Immature natural killer cell (primary cell): ENCODE data around the gene TCEA3. TPM values are rescaled to one million over a fixed set of nuclear protein-coding genes. Genes with fewer than 3 reads are reported as not detected.

Experiments
- DNase-seq, 3 donors: peaks; one replicate each; pipeline ENCODE4 v3.0.0; 2022; ENCODE audit warnings: mixed read lengths in 1 of 3
- H3K27ac Mint-ChIP-seq, 6 donors: one replicate each; pipeline ENCODE4 v1.8.0; 2020; ENCODE audit warnings: mixed read lengths in 6 of 6, mild to moderate bottlenecking in 5 of 6, inconsistent platforms in 4 of 6, moderate library complexity in 3 of 6
- H3K27me3 Mint-ChIP-seq, 3 donors: one replicate each; pipeline ENCODE4 v1.8.0; 2020 to 2021; ENCODE audit warnings: low read depth in 3 of 3, mild to moderate bottlenecking in 3 of 3, mixed read lengths in 3 of 3, moderate library complexity in 3 of 3, inconsistent platforms in 1 of 3
- H3K36me3 Mint-ChIP-seq, 3 donors: one replicate each; pipeline ENCODE4 v1.8.0; 2020; ENCODE audit warnings: mixed read lengths in 3 of 3, inconsistent platforms in 2 of 3, mild to moderate bottlenecking in 2 of 3
- H3K4me1 Mint-ChIP-seq, 2 donors: one replicate each; pipeline ENCODE4 v1.8.0; 2020; ENCODE audit warnings: inconsistent platforms in 2 of 2, mild to moderate bottlenecking in 2 of 2, mixed read lengths in 2 of 2, moderate library complexity in 1 of 2
- H3K4me3 Mint-ChIP-seq, 5 donors: one replicate each; pipeline ENCODE4 v1.8.0; 2020; ENCODE audit warnings: mild to moderate bottlenecking in 5 of 5, mixed read lengths in 5 of 5, inconsistent platforms in 3 of 5, moderate library complexity in 3 of 5
- H3K9me3 Mint-ChIP-seq, 6 donors: one replicate each; pipeline ENCODE4 v1.8.0; 2020; ENCODE audit warnings: mild to moderate bottlenecking in 6 of 6, mixed read lengths in 6 of 6, inconsistent platforms in 4 of 6, moderate library complexity in 3 of 6
- polyA plus RNA-seq, 3 donors: library from polyadenylated mRNA; unstranded; fragments of 300-500 nt; fragmentation: Illumina TruSeq; gene quantifications; one replicate each; pipeline ENCODE4 v1.2.3, GENCODE V29; 2021

TCEA3 gene
- 1 to 10 TPM in 2 of 3 donors, under 1 TPM in 1; 0.71 to 2.4 (median 1.1) TPM for polyA plus RNA-seq

- Mint-ChIP-seq H3K4me3 (peak within 1 kb of the TSS; percentile 65 to 83 (median 72)), H3K9me3 (no peaks in the 10 kb centered on the region), H3K27ac (peak within 1 kb of the TSS in 1 of 6 donors; percentile 22), H3K4me1 (peaks cover 20 to 29% of the 10 kb centered on the region in 2 donors), H3K27me3 (peaks cover 4 to 14% (median 9%) of the 10 kb centered on the region in 3 donors), H3K36me3 (peaks cover 0 to 6% (median 0%) of the 10 kb centered on the region in 3 donors)
- DNase-seq: peak in 1 of 3 donors; percentile 3
Measured at GRCh38 chr1:23424293-23425192, at the start of gene TCEA3. TCEA3 (minus strand) TSS chr1:23424748; CDS start chr1:23424633, 115 bp downstream.

- Mint-ChIP-seq H3K27ac (no peak overlapping the region), H3K4me3 (no peak overlapping the region), H3K27me3 (peaks cover 1 to 8% (median 4%) of the 10 kb centered on the region in 3 donors), H3K36me3 (no peaks in the 10 kb centered on the region), H3K9me3 (no peaks in the 10 kb centered on the region), H3K4me1 (no peaks in the 10 kb centered on the region)
- no peak for DNase-seq
Measured at GRCh38 chr1:23473037-23473800, 48.7 kb upstream of the TCEA3 start.

- Mint-ChIP-seq H3K36me3 (no peaks in the 10 kb centered on the region), H3K27ac (no peak overlapping the region), H3K9me3 (no peaks in the 10 kb centered on the region), H3K4me3 (no peak overlapping the region), H3K27me3 (peaks cover 1 to 8% (median 4%) of the 10 kb centered on the region in 3 donors), H3K4me1 (no peaks in the 10 kb centered on the region)
- DNase-seq: no peak
Measured at GRCh38 chr1:23472351-23473036, 47.9 kb upstream of the TCEA3 start.

- no peak overlapping the region for H3K4me3 Mint-ChIP-seq
- H3K4me1 Mint-ChIP-seq: no peaks in the 10 kb centered on the region
- H3K27me3 Mint-ChIP-seq: peaks cover 1 to 6% (median 4%) of the 10 kb centered on the region in 3 donors
- H3K27ac Mint-ChIP-seq: no peak overlapping the region
- H3K9me3 Mint-ChIP-seq: no peaks in the 10 kb centered on the region
- no peak for DNase-seq
- H3K36me3 Mint-ChIP-seq: no peaks in the 10 kb centered on the region
Measured at GRCh38 chr1:23471473-23472075, 47.0 kb upstream of the TCEA3 start.

GRCh38 chr1:23470282-23471070 is 45.9 kb upstream of the TCEA3 start:
- no peak overlapping the region for H3K4me3 Mint-ChIP-seq
- H3K9me3 Mint-ChIP-seq: no peaks in the 10 kb centered on the region
- no peak overlapping the region for H3K27ac Mint-ChIP-seq
- no peak for DNase-seq
- peaks cover 1 to 2% (median 2%) of the 10 kb centered on the region in 3 donors for H3K27me3 Mint-ChIP-seq
- H3K36me3 Mint-ChIP-seq: no peaks in the 10 kb centered on the region
- no peaks in the 10 kb centered on the region for H3K4me1 Mint-ChIP-seq

GRCh38 chr1:23469372-23469982 is 44.9 kb upstream of the TCEA3 start:
- Mint-ChIP-seq H3K9me3 (no peaks in the 10 kb centered on the region), H3K4me3 (no peak overlapping the region), H3K27me3 (peaks cover 0 to 2% (median 0%) of the 10 kb centered on the region in 3 donors), H3K27ac (no peak overlapping the region), H3K36me3 (no peaks in the 10 kb centered on the region), H3K4me1 (no peaks in the 10 kb centered on the region)
- DNase-seq: no peak

GRCh38 chr1:23466423-23466989 is 42.0 kb upstream of the TCEA3 start:
- H3K36me3 Mint-ChIP-seq: no peaks in the 10 kb centered on the region
- H3K27ac Mint-ChIP-seq: no peak overlapping the region
- DNase-seq: no peak
- H3K4me1 Mint-ChIP-seq: no peaks in the 10 kb centered on the region
- peaks cover 0 to 6% (median 4%) of the 10 kb centered on the region in 3 donors for H3K27me3 Mint-ChIP-seq
- no peak overlapping the region for H3K4me3 Mint-ChIP-seq
- H3K9me3 Mint-ChIP-seq: no peaks in the 10 kb centered on the region

GRCh38 chr1:23463286-23463685 is 38.7 kb upstream of the TCEA3 start:
- Mint-ChIP-seq H3K4me1 (no peaks in the 10 kb centered on the region), H3K27ac (no peak overlapping the region)

GRCh38 chr1:23462766-23463165 is 38.2 kb upstream of the TCEA3 start:
- no peak for DNase-seq
- no peaks in the 10 kb centered on the region for H3K9me3 Mint-ChIP-seq
- peaks cover 2 to 13% (median 4%) of the 10 kb centered on the region in 3 donors for H3K27me3 Mint-ChIP-seq
- no peaks in the 10 kb centered on the region for H3K36me3 Mint-ChIP-seq
- H3K4me1 Mint-ChIP-seq: no peaks in the 10 kb centered on the region
- H3K27ac Mint-ChIP-seq: no peak overlapping the region
- no peak overlapping the region for H3K4me3 Mint-ChIP-seq

More at GRCh38 chr1:23463286-23463685, 38.7 kb upstream of the TCEA3 start:
- DNase-seq: no peak
- Mint-ChIP-seq H3K27me3 (peaks cover 2 to 10% (median 4%) of the 10 kb centered on the region in 3 donors), H3K4me3 (no peak overlapping the region), H3K9me3 (no peaks in the 10 kb centered on the region), H3K36me3 (no peaks in the 10 kb centered on the region)

GRCh38 chr1:23461050-23461449 is 36.5 kb upstream of the TCEA3 start:
- Mint-ChIP-seq H3K27ac (no peak overlapping the region), H3K36me3 (no peaks in the 10 kb centered on the region), H3K9me3 (no peaks in the 10 kb centered on the region), H3K27me3 (peaks cover 2 to 15% (median 4%) of the 10 kb centered on the region in 3 donors), H3K4me1 (no peaks in the 10 kb centered on the region), H3K4me3 (no peak overlapping the region)
- DNase-seq: no peak

- Mint-ChIP-seq H3K9me3 (no peaks in the 10 kb centered on the region), H3K27me3 (peaks cover 2 to 15% (median 4%) of the 10 kb centered on the region in 3 donors), H3K36me3 (no peaks in the 10 kb centered on the region), H3K27ac (no peak overlapping the region), H3K4me3 (no peak overlapping the region), H3K4me1 (no peaks in the 10 kb centered on the region)
- no peak for DNase-seq
Measured at GRCh38 chr1:23460519-23460918, 36.0 kb upstream of the TCEA3 start.

- Mint-ChIP-seq H3K36me3 (no peaks in the 10 kb centered on the region), H3K27me3 (peaks cover 4 to 16% (median 5%) of the 10 kb centered on the region in 3 donors), H3K4me3 (no peak overlapping the region), H3K9me3 (no peaks in the 10 kb centered on the region), H3K27ac (no peak overlapping the region), H3K4me1 (no peaks in the 10 kb centered on the region)
- DNase-seq: no peak
Measured at GRCh38 chr1:23459338-23459757, 34.8 kb upstream of the TCEA3 start.
